NT2/D1 (cell line): ENCODE data around the gene MBOAT2.

Experiments
- SUZ12 ChIP-seq: IDR thresholded peaks from 2 replicates; pipeline ENCODE4 v1.6.1; 2011; ENCODE audit not compliant: insufficient read length, insufficient read depth; ENCODE audit errors: extremely low read depth
- YY1 ChIP-seq: IDR thresholded peaks from 2 replicates; pipeline ENCODE4 v1.6.1; 2011; ENCODE audit not compliant: insufficient read length, insufficient read depth
- ZNF274 ChIP-seq: IDR thresholded peaks from 2 replicates; pipeline ENCODE4 v1.6.1; 2011; ENCODE audit warnings: mild to moderate bottlenecking, low read depth, low read length

DNA sequence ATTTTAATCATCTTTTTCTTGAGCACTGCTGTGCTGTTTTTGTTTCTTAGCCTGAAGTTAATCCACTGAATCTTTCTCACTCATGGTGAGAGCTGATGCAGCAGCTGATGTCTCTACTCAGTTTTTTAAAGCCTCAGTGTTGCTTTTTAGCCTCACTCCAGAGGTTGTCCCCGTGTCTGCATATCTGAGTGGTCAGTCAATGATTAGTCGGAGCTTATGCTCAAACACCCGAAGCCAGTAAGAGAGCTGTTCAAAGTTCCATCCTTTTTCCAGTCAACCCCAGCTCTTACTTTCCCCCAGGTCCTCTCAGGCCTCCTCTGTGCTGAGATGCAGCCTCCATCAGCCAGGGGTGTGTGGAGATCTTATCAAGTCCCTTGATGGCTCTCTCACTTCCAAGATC lies 81.1 kb downstream of the MBOAT2 start:
- TF ChIP-seq ZNF274, result no peak
- TF ChIP-seq SUZ12, result no peak
- no peak for TF ChIP-seq YY1
